Activated CD4-positive, alpha-beta T cell treated with anti-CD3 and anti-CD28 coated beads, Interleukin-2, amount 10 ng/mL, durations not matched to agents 24 days and 14 days (primary cell): Measurements from ENCODE around the gene NAXD. TPM values are rescaled to one million over a fixed set of nuclear protein-coding genes. Genes with fewer than 3 reads are reported as not detected.

Experiments
- DNase-seq: peaks from one replicate; pipeline ENCODE4 v3.0.0; 2022
- H3K27ac Mint-ChIP-seq: one replicate; pipeline ENCODE4 v1.8.0; 2022; ENCODE audit warnings: mild to moderate bottlenecking, mixed read lengths
- H3K27me3 Mint-ChIP-seq: one replicate; pipeline ENCODE4 v1.8.0; 2022; ENCODE audit warnings: mixed read lengths
- H3K36me3 Mint-ChIP-seq: one replicate; pipeline ENCODE4 v1.8.0; 2022; ENCODE audit warnings: low read depth, mild to moderate bottlenecking, mixed read lengths
- H3K4me1 Mint-ChIP-seq: one replicate; pipeline ENCODE4 v1.8.0; 2021; ENCODE audit warnings: mixed read lengths
- H3K4me3 Mint-ChIP-seq: one replicate; pipeline ENCODE4 v1.8.0; 2022; ENCODE audit warnings: mild to moderate bottlenecking, moderate library complexity, mixed read lengths
- H3K9me3 Mint-ChIP-seq: one replicate; pipeline ENCODE4 v1.8.0; 2021; ENCODE audit warnings: mixed read lengths
- intact Hi-C: fragments of 100-400 bp; cut with micrococcal nuclease; formaldehyde crosslinking; loops from one replicate; pipeline ENCODE4 v1.15.1; 2023
- total RNA-seq: library from RNA; stranded (reverse); gene quantifications from 2 replicates; pipeline ENCODE4 v1.2.3, GENCODE V29; 2022

NAXD gene
- total RNA-seq, 1 donor from 2014 or later = 20.6 TPM

- H3K4me3 Mint-ChIP-seq = no peak overlapping the region
- peaks cover 6% of the 10 kb centered on the region for H3K27me3 Mint-ChIP-seq
- no peaks in the 10 kb centered on the region for H3K9me3 Mint-ChIP-seq
- no peak for DNase-seq
- peaks cover 2% of the 10 kb centered on the region for H3K4me1 Mint-ChIP-seq
- intact Hi-C loops = no loop called here
- H3K27ac Mint-ChIP-seq = no peak overlapping the region
- H3K36me3 Mint-ChIP-seq = no peaks in the 10 kb centered on the region
These were observed 7.6 kb upstream of the NAXD start for GRCh38 chr13:110607675-110608224.

- Mint-ChIP-seq H3K4me3 (peak overlapping the region; percentile 33), H3K4me1 (peaks cover 6% of the 10 kb centered on the region), H3K27me3 (peaks cover 2% of the 10 kb centered on the region), H3K36me3 (peaks cover 4% of the 10 kb centered on the region), H3K9me3 (peaks cover 9% of the 10 kb centered on the region), H3K27ac (peak overlapping the region; percentile 42)
- intact Hi-C loops = no loop called here
- peak; percentile 69 for DNase-seq
These were observed 4.3 kb upstream of the NAXD start for GRCh38 chr13:110610955-110611595.

GRCh38 chr13:110615005-110615321 lies 382 bp upstream of the NAXD start:
- Mint-ChIP-seq H3K36me3 (peaks cover 4% of the 10 kb centered on the region), H3K4me1 (peaks cover 24% of the 10 kb centered on the region), H3K9me3 (peaks cover 9% of the 10 kb centered on the region), H3K4me3 (peak overlapping the region; percentile 95), H3K27ac (peak overlapping the region; percentile 95), H3K27me3 (peaks cover 2% of the 10 kb centered on the region)
- DNase-seq = no peak
- intact Hi-C loops = loop anchor here (1.0 to 5.0 kb wide), 6 partner anchors 53 to 828 kb away; partner anchors contain the start of genes IRS2 and RAB20

- peak; percentile 80 for DNase-seq
- Mint-ChIP-seq H3K9me3 (peaks cover 9% of the 10 kb centered on the region), H3K4me1 (peaks cover 24% of the 10 kb centered on the region), H3K27ac (peak overlapping the region; percentile 63), H3K36me3 (peaks cover 4% of the 10 kb centered on the region), H3K27me3 (peaks cover 2% of the 10 kb centered on the region), H3K4me3 (peak overlapping the region; percentile 95)
- intact Hi-C loops = loop anchor here (5.0 kb wide), 5 partner anchors 54 to 829 kb away; partner anchors contain the start of genes IRS2 and RAB20
These were observed 1.1 kb downstream of the NAXD start for GRCh38 chr13:110616103-110617101.

GRCh38 chr13:110617321-110618072 lies 2.2 kb downstream of the NAXD start:
- peak overlapping the region; percentile 34 for H3K4me3 Mint-ChIP-seq

GRCh38 chr13:110618167-110618566 lies 2.8 kb downstream of the NAXD start:
- intact Hi-C loops = loop anchor here (5.0 kb wide), 5 partner anchors 56 to 831 kb away; partner anchors contain the start of genes IRS2 and RAB20
- Mint-ChIP-seq H3K36me3 (peaks cover 11% of the 10 kb centered on the region), H3K27me3 (no peaks in the 10 kb centered on the region), H3K4me1 (peaks cover 26% of the 10 kb centered on the region), H3K4me3 (no peak overlapping the region), H3K9me3 (peaks cover 9% of the 10 kb centered on the region), H3K27ac (no peak overlapping the region)
- no peak for DNase-seq

More at GRCh38 chr13:110617321-110618072, 2.2 kb downstream of the NAXD start:
- intact Hi-C loops = loop anchor here (5.0 kb wide), 5 partner anchors 55 to 830 kb away; partner anchors contain the start of genes IRS2 and RAB20
- no peaks in the 10 kb centered on the region for H3K27me3 Mint-ChIP-seq
- H3K27ac Mint-ChIP-seq = no peak overlapping the region
- DNase-seq = no peak
- H3K36me3 Mint-ChIP-seq = peaks cover 6% of the 10 kb centered on the region
- H3K4me1 Mint-ChIP-seq = peaks cover 24% of the 10 kb centered on the region
- H3K9me3 Mint-ChIP-seq = peaks cover 9% of the 10 kb centered on the region

- intact Hi-C loops = loop anchor here (5.0 kb wide), 5 partner anchors 56 to 831 kb away; partner anchors contain the start of genes IRS2 and RAB20
- H3K27ac Mint-ChIP-seq = no peak overlapping the region
- H3K4me1 Mint-ChIP-seq = peaks cover 26% of the 10 kb centered on the region
- H3K9me3 Mint-ChIP-seq = peaks cover 6% of the 10 kb centered on the region
- no peak for DNase-seq
- H3K36me3 Mint-ChIP-seq = peaks cover 12% of the 10 kb centered on the region
- H3K4me3 Mint-ChIP-seq = no peak overlapping the region
- no peaks in the 10 kb centered on the region for H3K27me3 Mint-ChIP-seq
These were observed 3.4 kb downstream of the NAXD start for GRCh38 chr13:110618780-110619179.

- intact Hi-C loops = no loop called here
- no peaks in the 10 kb centered on the region for H3K27me3 Mint-ChIP-seq
- no peak overlapping the region for H3K27ac Mint-ChIP-seq
- H3K9me3 Mint-ChIP-seq = no peaks in the 10 kb centered on the region
- no peak overlapping the region for H3K4me3 Mint-ChIP-seq
- no peak for DNase-seq
- peaks cover 8% of the 10 kb centered on the region for H3K36me3 Mint-ChIP-seq
- H3K4me1 Mint-ChIP-seq = peaks cover 22% of the 10 kb centered on the region
These were observed 5.3 kb downstream of the NAXD start for GRCh38 chr13:110620596-110620995.

GRCh38 chr13:110624766-110625756 lies 9.7 kb downstream of the NAXD start:
- Mint-ChIP-seq H3K36me3 (peaks cover 28% of the 10 kb centered on the region), H3K27ac (no peak overlapping the region), H3K4me3 (no peak overlapping the region), H3K9me3 (no peaks in the 10 kb centered on the region), H3K4me1 (peaks cover 25% of the 10 kb centered on the region), H3K27me3 (no peaks in the 10 kb centered on the region)
- intact Hi-C loops = no loop called here
- no peak for DNase-seq

- DNase-seq = no peak
- Mint-ChIP-seq H3K27ac (no peak overlapping the region), H3K9me3 (no peaks in the 10 kb centered on the region), H3K4me1 (peaks cover 31% of the 10 kb centered on the region), H3K27me3 (no peaks in the 10 kb centered on the region), H3K4me3 (no peak overlapping the region), H3K36me3 (peaks cover 33% of the 10 kb centered on the region)
- intact Hi-C loops = no loop called here
These were observed 10.5 kb downstream of the NAXD start for GRCh38 chr13:110625771-110626321.

GRCh38 chr13:110626521-110626920 lies 11.2 kb downstream of the NAXD start:
- H3K4me3 Mint-ChIP-seq = no peak overlapping the region
- no peaks in the 10 kb centered on the region for H3K27me3 Mint-ChIP-seq
- H3K27ac Mint-ChIP-seq = no peak overlapping the region
- intact Hi-C loops = no loop called here
- H3K36me3 Mint-ChIP-seq = peaks cover 34% of the 10 kb centered on the region
- H3K4me1 Mint-ChIP-seq = peaks cover 32% of the 10 kb centered on the region
- no peak for DNase-seq
- no peaks in the 10 kb centered on the region for H3K9me3 Mint-ChIP-seq

- peaks cover 38% of the 10 kb centered on the region for H3K36me3 Mint-ChIP-seq
- intact Hi-C loops = no loop called here
- H3K4me1 Mint-ChIP-seq = peaks cover 32% of the 10 kb centered on the region
- DNase-seq = no peak
- H3K9me3 Mint-ChIP-seq = no peaks in the 10 kb centered on the region
- no peak overlapping the region for H3K27ac Mint-ChIP-seq
- no peaks in the 10 kb centered on the region for H3K27me3 Mint-ChIP-seq
- H3K4me3 Mint-ChIP-seq = no peak overlapping the region
These were observed 12.0 kb downstream of the NAXD start for GRCh38 chr13:110627351-110627750.
